ENCODE measurements around the gene PCSK6. TPM values are rescaled to one million over a fixed set of nuclear protein-coding genes. Genes with fewer than 3 reads are reported as not detected.

The PCSK6 gene
- total RNA-seq, 1 experiment from 2014 or later: 2.9 TPM

GRCh38 chr15:101477851-101478362 lies 11.6 kb downstream of the PCSK6 start (continued):
- TF ChIP-seq MXD4 (CRISPR knock-in tag; IDR thresholded peaks at IDR 0.05; ENCODE audit: borderline replicate concordance) (no peak), ETV6 (CRISPR knock-in tag; IDR thresholded peaks at IDR 0.05) (no peak), CBFB (CRISPR knock-in tag; IDR thresholded peaks at IDR 0.05; ENCODE audit: low read depth) (no peak), IRF2 (CRISPR knock-in tag; IDR thresholded peaks at IDR 0.05; ENCODE audit: borderline replicate concordance, low read depth) (no peak)

GRCh38 chr15:101476756-101477155 lies 12.8 kb downstream of the PCSK6 start:
- no peaks in the 10 kb centered on the region for H3K27me3 Mint-ChIP-seq (ENCODE audit: low read depth)
- POLR2A ChIA-PET: no interaction called here
- ATAC-seq (no peak), DNase-seq (ENCODE audit: low spot score) (no peak)
- H3K27ac Mint-ChIP-seq: no peak overlapping the region
- no peak overlapping the region for H3K4me3 Mint-ChIP-seq
- no peaks in the 10 kb centered on the region for H3K36me3 Mint-ChIP-seq
- peaks cover 11% of the 10 kb centered on the region for H3K4me1 Mint-ChIP-seq
- CTCF ChIA-PET: no interaction called here
- no peaks in the 10 kb centered on the region for H3K9me3 Mint-ChIP-seq
- TF ChIP-seq ATF2 (CRISPR knock-in tag; IDR thresholded peaks at IDR 0.05; ENCODE audit: borderline replicate concordance, low read depth) (no peak), IRF1 (CRISPR knock-in tag; IDR thresholded peaks at IDR 0.05) (no peak), MYBL2 (CRISPR knock-in tag; IDR thresholded peaks at IDR 0.05) (no peak), ZNF671 (CRISPR knock-in tag; IDR thresholded peaks at IDR 0.05) (no peak), RORB (CRISPR knock-in tag; IDR thresholded peaks at IDR 0.05) (no peak), ERG (CRISPR knock-in tag; IDR thresholded peaks at IDR 0.05) (no peak), RELA (CRISPR knock-in tag; IDR thresholded peaks at IDR 0.05; ENCODE audit: borderline replicate concordance) (no peak), TEAD4 (CRISPR knock-in tag; IDR thresholded peaks at IDR 0.05) (no peak)

GRCh38 chr15:101474983-101475382 lies 14.5 kb downstream of the PCSK6 start:
- ChIA-PET POLR2A (no interaction called here), CTCF (no interaction called here)
- Mint-ChIP-seq H3K4me1 (no peaks in the 10 kb centered on the region), H3K36me3 (no peaks in the 10 kb centered on the region), H3K9me3 (no peaks in the 10 kb centered on the region), H3K27me3 (ENCODE audit: low read depth) (no peaks in the 10 kb centered on the region), H3K27ac (no peak overlapping the region), H3K4me3 (no peak overlapping the region)
- DNase-seq (ENCODE audit: low spot score) (no peak), ATAC-seq (no peak)
- TF ChIP-seq MYBL2 (CRISPR knock-in tag; IDR thresholded peaks at IDR 0.05) (no peak), IRF2 (CRISPR knock-in tag; IDR thresholded peaks at IDR 0.05; ENCODE audit: borderline replicate concordance, low read depth) (no peak), IRF1 (CRISPR knock-in tag; IDR thresholded peaks at IDR 0.05) (no peak), ZNF232 (CRISPR knock-in tag; IDR thresholded peaks at IDR 0.05) (no peak), E2F1 (CRISPR knock-in tag; IDR thresholded peaks at IDR 0.05) (no peak), MXD4 (CRISPR knock-in tag; IDR thresholded peaks at IDR 0.05; ENCODE audit: borderline replicate concordance) (no peak), JUN (CRISPR knock-in tag; IDR thresholded peaks at IDR 0.05) (no peak), ZNF263 (CRISPR knock-in tag; IDR thresholded peaks at IDR 0.05; ENCODE audit: low read depth) (no peak), USF1 (CRISPR knock-in tag; IDR thresholded peaks at IDR 0.05) (no peak), ARID4B (CRISPR knock-in tag; IDR thresholded peaks at IDR 0.05; ENCODE audit: borderline replicate concordance) (no peak), ATF1 (CRISPR knock-in tag; IDR thresholded peaks at IDR 0.05) (no peak), AR (CRISPR knock-in tag; IDR thresholded peaks at IDR 0.05) (no peak)
